NCI-H748 treated with DMSO at 0.1 percent for 48 hours (cell line): ENCODE results near the gene SGCD.

Experiments used
- DNase-seq: peaks from one replicate; lab custom pipeline; 2025; lab: John Stamatoyannopoulos, UW

Gene SGCD

DNA sequence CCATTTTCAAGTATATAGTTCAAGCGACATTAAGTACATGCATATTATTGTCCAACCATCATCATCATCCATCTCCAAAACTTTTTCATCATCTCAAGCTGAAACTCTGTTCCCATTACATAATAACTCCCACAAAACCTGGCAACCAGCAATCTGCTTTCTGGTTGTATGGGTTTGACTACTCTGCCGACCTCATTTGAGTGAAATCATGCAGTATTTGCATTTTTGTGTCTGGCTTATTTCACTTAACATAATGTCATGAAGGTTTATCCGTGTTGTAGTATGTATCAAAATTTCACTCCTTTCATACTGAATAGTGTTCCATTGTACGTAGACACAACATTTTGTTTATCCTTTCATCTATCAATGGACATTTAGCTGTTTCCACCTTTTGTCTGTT lies 74.8 kb downstream of the SGCD start:
- DNase-seq: no peak

DNA sequence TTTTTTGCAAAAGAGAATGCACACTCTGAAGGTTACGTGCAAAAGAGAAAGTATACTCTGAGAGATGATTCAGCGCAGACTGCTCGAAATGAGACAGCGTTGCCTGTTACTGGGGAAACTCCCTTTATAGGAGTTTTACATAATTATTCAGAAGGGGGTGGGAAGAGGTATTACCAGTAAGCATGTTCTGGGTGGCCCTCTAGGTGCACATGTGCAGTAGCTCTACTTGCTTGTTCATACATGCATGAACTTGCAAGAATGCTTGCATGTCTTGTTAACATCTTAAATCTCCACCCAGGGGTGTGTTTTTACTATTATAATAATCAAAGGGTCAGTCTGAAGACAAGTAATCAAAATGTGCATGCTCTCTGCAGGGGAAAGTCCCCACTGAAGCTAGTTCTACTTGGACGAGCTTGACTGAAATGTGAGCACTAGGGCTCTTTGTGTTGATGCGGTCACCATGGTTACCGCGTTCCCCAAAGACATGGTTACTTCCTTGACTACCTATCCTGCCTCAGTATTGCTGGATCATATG lies 75.5 kb downstream of the SGCD start:
- DNase-seq: peak; percentile 50

DNA sequence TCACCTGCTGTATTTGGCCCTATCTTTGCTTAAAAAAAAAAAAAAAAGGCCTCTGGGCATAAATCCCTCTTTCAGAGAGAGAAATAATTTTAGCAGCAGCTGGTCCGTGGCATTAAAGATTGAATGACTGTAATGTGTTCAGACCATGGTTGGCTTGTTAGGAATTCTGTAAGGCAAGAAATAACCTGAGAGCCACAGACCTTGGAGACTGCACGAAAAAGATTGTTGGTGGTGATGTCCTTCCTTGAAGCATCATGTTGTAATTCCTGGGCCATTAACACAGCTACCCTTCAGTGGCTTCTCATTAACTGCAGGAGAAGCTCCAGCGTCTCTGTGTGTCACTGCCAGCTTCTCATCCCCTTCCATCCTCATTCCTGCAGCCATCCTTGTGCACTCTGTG lies 79.0 kb downstream of the SGCD start:
- DNase-seq: no peak

GRCh38 chr5:156407251-156407650 lies 80.3 kb downstream of the SGCD start:
- no peak for DNase-seq

GRCh38 chr5:156409834-156410233 lies 82.9 kb downstream of the SGCD start:
- no peak for DNase-seq

DNA sequence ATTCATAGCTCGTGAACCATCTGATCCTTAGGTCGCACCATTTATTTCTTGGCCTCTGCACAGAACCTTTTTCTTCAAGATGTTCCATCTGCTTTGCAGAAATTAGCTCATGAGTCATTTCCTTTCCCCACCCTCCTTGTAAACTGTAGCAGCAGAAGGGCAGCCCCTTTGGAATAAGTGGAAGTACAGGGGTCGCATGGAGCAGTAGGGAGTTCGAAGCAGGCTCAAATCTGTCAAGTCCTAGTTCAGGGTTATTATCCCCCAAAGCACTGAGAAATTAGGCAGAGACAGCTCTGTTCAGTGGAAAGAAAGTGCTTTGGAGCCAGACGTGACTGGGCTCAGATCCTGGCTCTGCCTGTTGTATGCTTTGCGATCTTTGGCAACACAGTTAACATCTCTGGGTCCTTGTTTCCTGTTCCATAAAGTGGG lies 84.2 kb downstream of the SGCD start:
- no peak for DNase-seq

DNA sequence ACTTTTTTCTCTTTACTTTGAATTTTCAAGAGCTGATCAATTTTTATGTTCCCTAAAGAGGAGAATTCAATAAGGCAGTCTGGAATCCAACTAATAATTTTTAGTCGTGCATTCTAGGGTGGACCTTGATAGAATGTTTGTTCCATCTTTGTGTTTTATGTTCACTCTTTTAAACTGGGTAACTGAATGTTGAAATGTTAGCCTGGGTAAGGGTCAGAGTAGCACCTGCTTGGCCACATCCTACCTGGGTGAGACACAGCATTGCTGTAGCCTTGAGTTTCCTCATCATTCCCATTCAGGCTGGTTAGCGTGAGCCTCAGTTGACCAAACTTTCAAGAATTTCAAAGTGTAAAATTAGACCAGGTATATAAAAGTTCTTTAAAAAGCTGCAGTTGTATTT lies 85.0 kb downstream of the SGCD start:
- DNase-seq: no peak

DNA sequence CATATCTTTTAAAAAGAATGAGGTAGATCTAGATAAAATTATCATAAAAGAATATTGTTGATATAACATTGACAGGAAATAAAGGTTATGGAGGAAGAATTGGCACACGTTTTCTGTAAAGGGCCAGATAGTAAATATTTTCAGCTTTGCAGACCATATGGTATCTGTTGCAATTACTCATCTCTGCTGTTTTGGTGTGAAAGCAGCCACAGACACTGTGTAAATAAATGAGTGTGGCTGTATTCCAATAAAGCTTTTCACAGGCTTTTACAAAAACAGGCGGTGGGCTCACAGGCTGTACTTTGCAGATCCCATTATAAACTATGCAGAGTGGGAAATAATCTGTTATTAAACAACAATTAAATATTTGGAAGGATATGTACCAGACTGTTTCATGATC lies 87.4 kb downstream of the SGCD start:
- DNase-seq: no peak

GRCh38 chr5:156419661-156420060 lies 92.7 kb downstream of the SGCD start:
- DNase-seq: no peak

DNA sequence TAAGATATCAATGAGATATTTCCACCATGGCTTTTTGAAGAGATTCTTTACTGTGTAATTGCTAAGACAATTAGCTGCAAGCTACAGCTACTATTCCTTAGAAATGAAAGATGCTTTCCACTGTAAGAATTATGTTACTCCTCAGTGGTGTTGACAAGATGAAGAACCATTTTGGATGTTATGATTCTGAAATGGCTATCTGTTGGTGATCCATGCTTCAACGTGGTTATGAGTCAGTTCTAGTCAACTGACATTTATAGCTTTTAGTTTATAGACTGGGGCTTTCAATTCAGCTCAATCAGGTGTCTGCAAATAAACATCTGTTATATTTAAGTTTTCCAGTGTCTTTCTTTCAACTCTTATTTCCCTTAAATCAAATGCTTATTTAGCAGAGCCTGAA lies 93.7 kb downstream of the SGCD start:
- no peak for DNase-seq

GRCh38 chr5:156421798-156422197 lies 94.8 kb downstream of the SGCD start:
- no peak for DNase-seq

DNA sequence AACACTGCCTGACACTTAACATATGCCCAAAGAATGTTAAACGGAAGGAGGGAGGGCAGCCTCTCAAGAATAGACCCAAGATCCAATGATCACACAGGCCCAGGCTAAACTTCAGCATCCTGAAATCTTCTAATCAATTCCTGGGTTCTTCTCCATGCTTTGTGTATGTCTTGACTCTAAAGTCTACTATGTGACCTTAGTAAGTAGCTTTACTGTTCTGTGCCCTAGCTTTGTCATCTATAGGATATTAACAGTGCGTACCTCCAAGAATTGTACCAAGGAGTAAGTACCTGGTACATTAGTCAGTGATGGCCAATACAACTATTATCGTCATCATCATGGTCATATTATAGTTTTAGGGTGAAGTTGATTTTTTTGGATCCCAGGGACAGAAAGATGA lies 96.6 kb downstream of the SGCD start:
- DNase-seq: no peak

DNA sequence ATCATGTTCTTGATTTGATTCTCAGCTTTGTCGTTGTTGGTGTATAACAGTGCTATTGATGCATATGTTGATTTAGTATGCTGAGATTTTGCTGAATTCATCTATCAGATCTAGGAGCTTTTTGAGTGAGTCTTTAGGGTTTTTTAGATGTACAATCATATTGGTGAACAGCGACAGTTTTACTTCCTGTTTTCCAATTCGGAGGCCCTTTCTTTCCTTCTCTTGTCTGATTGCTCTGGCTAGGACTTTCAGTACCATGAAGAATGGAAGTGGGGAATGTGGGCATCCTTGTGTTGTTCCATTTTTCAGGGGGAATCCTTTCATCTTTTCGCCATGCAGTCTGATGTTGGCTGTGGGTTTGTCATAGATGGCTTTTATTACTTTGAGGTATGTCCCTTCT lies 100.4 kb downstream of the SGCD start:
- DNase-seq: no peak

GRCh38 chr5:156431956-156432829 lies 105.2 kb downstream of the SGCD start:
- DNase-seq: no peak

DNA sequence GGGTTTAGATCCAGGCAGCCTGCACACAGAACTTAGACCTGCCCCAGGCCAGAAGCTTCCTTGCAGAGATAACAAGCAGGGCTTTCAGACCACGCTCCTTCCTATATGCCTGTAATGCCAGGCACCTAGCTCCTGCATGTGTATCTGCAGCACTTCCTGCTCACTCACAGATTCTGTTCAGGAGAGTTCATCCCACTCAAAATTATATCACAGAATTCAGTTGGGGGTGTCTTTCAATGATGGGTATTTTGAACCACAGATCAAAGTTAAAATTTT lies 105.8 kb downstream of the SGCD start:
- DNase-seq: no peak

DNA sequence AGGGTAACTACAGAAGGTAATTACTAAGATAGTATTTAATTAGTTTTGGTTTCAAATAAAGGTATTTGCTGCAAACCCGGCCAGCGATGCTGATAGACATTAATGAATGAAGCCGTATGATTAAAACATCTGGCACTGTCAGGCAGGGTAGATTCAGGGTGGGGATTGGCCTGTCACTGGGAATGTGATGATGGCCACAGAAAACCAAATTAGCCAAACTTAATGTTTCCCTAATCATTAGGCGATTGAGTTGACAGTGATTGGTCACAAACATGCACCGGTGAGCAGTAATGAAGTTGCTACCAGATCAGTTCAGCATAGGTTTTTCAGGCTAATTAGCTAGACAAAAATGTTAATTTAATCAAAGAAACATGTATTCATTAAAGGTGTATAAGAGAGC lies 107.5 kb downstream of the SGCD start:
- no peak for DNase-seq

DNA sequence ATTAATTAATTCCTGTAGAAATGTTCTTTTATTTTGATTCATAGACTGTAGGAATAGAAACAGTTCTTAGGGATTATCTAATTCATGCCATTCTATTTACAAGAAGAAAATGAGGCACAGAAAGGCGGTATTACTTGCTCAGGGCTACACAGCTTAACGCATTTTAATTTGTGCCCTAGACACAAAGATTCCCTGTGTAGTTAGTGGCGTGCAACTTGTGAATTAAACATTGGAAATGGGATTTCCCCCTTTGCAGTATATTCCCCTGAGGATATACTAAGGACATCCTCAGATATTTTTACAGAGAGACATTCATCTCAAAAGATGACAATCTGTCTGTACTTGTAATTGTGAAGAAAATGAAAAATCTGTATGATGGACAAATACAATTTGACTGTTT lies 108.1 kb downstream of the SGCD start:
- no peak for DNase-seq

- DNase-seq: no peak
Observed at GRCh38 chr5:156438076-156438475, 111.1 kb downstream of the SGCD start.

DNA sequence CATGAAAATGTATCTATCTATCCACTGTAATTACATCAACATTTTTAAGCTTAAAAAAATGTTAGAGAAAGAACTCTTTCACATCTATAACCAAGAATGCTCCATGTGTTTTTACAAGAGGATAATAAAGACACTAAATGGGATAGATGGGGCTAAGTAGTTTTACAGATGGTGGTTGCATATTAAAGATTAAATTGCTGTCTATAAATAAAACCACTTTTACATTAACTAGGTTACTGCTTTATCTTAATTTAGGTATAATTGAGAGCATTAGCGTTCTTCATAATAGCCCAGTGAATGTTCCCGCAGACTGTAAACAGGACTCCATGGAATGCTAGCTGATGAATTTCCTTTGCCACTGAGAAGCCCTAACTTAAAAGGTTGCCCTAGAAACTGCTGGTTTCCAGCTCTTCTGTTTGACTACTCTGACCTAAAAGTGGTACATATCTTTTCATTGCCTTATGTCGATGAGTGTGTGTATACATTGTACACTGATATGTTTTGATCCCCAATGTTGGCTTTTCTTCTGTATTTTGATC lies 117.9 kb downstream of the SGCD start:
- DNase-seq: no peak

DNA sequence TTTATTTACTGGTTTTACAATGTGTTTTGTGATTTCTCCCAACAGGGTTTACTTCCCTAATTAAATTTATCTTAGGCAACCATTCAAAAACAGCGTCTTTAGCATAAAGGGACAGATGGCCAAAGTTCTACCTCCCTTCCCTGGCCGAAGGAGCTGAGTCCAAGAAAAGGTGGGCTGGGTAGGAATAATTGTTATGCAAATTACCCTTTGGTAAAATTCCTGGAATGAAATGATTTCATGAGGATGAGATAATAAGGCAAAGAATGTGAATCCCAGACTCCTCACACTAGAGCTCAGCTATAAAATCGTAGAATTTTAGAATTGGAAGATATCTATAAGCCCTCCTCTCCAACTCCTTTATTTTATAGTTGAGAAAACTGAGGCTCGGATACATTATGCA lies 119.6 kb downstream of the SGCD start:
- DNase-seq: no peak

GRCh38 chr5:156450778-156451177 lies 123.8 kb downstream of the SGCD start:
- no peak for DNase-seq

- no peak for DNase-seq
Observed at GRCh38 chr5:156451505-156451904, 124.5 kb downstream of the SGCD start.

DNA sequence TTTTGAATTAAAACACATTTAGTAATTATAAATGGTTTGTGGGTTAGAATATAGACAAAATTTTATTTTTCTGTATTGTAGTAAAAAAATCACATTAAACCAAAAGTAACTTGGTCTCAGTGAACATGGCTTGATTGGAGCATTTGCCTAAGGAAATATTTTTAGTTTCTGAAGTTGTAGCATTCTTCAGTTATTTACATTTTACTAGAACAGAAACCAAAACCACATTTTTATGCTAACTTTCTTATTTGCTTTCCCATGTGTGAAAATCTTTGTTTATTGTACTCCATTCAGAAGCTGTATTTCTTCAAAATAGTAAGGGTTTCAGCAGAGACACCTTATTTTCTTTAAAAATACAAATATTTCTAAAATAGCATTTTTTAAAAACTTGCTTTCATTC lies 129.9 kb downstream of the SGCD start:
- no peak for DNase-seq

DNA sequence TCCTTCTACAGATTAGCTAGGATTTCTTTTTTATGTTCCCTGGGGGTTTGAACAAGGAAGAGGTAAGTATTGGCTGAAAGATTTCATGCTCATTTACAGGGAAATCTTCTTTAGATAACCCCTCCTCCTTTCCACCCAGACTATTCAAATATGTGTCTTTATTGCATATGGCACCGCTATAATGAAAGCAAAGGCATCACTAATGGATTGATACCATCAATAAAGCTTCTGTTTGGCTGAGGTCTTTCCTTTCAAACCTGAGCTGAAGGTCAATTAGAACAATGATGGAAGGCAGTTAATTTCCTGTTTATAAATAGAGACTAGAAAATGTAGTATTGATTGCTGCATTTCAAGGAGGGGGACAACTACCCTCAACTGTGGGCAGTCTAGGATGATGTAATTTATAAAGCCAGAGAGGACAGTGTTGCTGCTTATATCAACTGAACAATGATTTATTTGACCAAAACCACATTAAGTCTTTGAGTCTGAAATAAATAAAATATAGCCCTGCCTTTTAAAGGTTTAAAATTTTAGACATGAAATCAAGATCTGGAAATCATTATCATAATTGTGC lies 132.9 kb downstream of the SGCD start:
- no peak for DNase-seq
